OCI-LY3 (cell line): Measurements from ENCODE around the gene METTL21C.

Experiments used
- H2AFZ ChIP-seq: fragments of 200-600, 300-600 bp; shearing (Covaris generic); 2 replicates; pipeline ENCODE4 v1.6.0; 2014; ENCODE audit warnings: antibody characterized with exemption, low read depth, low read length
- H3K27ac ChIP-seq: fragments of 200-600, 300-600 bp; sonication (generic); 2 replicates; pipeline ENCODE4 v1.5.1; 2014; ENCODE audit warnings: mild to moderate bottlenecking, low read length, moderate library complexity, mixed read lengths
- H3K27me3 ChIP-seq: fragments of 200-600, 300-600 bp; sonication (generic); 2 replicates; pipeline ENCODE4 v1.6.1; 2014; ENCODE audit warnings: low read depth, low read length, mixed read lengths
- H3K36me3 ChIP-seq: fragments of 200-600, 300-600 bp; sonication (generic); replicated peaks from 2 replicates; pipeline ENCODE3; 2014; ENCODE audit warnings: low read depth, low read length, mixed read lengths
- H3K4me1 ChIP-seq: fragments of 300-600, 200-600 bp; sonication (generic); 2 replicates; pipeline ENCODE4 v1.6.1; 2014; ENCODE audit warnings: low read length, mixed read lengths
- H3K4me2 ChIP-seq: fragments of 200-600, 300-600 bp; sonication (generic); 2 replicates; pipeline ENCODE4 v1.6.1; 2014; ENCODE audit warnings: low read length, mixed read lengths
- H3K4me3 ChIP-seq: fragments of 300-600, 200-600 bp; sonication (generic); 2 replicates; pipeline ENCODE4 v1.5.1; 2014; ENCODE audit warnings: antibody characterized with exemption, mild to moderate bottlenecking, low read length, moderate library complexity
- H3K79me2 ChIP-seq: fragments of 300-600, 200-600 bp; shearing (Covaris generic); 2 replicates; pipeline ENCODE4 v1.6.1; 2014; ENCODE audit warnings: mild to moderate bottlenecking, low read length, mixed read lengths
- H3K9ac ChIP-seq: fragments of 300-600, 200-600 bp; shearing (Covaris generic); 2 replicates; pipeline ENCODE4 v1.6.0; 2014; ENCODE audit warnings: mild to moderate bottlenecking, low read length, moderate library complexity
- H3K9me3 ChIP-seq: fragments of 200-600, 300-600 bp; shearing (Covaris generic); 2 replicates; pipeline ENCODE4 v1.6.1; 2014; ENCODE audit warnings: low read length, mixed read lengths; ENCODE audit not compliant: insufficient read depth
- H4K20me1 ChIP-seq: fragments of 200-600, 300-600 bp; sonication (generic); 2 replicates; pipeline ENCODE4 v1.6.1; 2016; ENCODE audit warnings: low read length, mixed read lengths; ENCODE audit not compliant: insufficient read depth
- CTCF ChIP-seq: fragments of 200-600, 300-600 bp; sonication (generic); IDR thresholded peaks from 2 replicates; pipeline ENCODE4 v1.5.1; 2014; ENCODE audit warnings: antibody characterized with exemption, low read length, low read depth
- EZH2phosphoT487 ChIP-seq: fragments of 200-600 bp; shearing (Covaris generic); IDR thresholded peaks from 2 replicates; pipeline ENCODE4 v1.6.1; 2018; ENCODE audit warnings: antibody characterized with exemption, mixed run types, low read depth

METTL21C gene

GRCh38 chr13:102682211-102682610, 12.6 kb downstream of the METTL21C start:
- Histone ChIP-seq H3K9me3 (no peaks in the 10 kb centered on the region), H3K4me1 (peaks cover 51% of the 10 kb centered on the region), H3K27me3 (no peaks in the 10 kb centered on the region), H4K20me1 (peaks cover 7% of the 10 kb centered on the region; the same call in 1 of the 2 replicates), H3K36me3 (peaks cover 43% of the 10 kb centered on the region), H3K27ac (no peak overlapping the region), H3K4me2 (no peak overlapping the region), H3K4me3 (no peak overlapping the region), H3K79me2 (no peaks in the 10 kb centered on the region), H3K9ac (no peak overlapping the region), H2AFZ (no peak overlapping the region)
- TF ChIP-seq EZH2phosphoT487, result no peak

GRCh38 chr13:102680842-102681740, 13.8 kb downstream of the METTL21C start:
- Histone ChIP-seq H2AFZ (no peak overlapping the region), H3K4me3 (peak overlapping the region; percentile 25), H3K36me3 (peaks cover 51% of the 10 kb centered on the region), H4K20me1 (peaks cover 7% of the 10 kb centered on the region; the same call in 1 of the 2 replicates), H3K4me2 (peak overlapping the region; percentile 64), H3K9ac (no peak overlapping the region; the same call in 1 of the 2 replicates), H3K9me3 (no peaks in the 10 kb centered on the region), H3K79me2 (no peaks in the 10 kb centered on the region), H3K27me3 (no peaks in the 10 kb centered on the region), H3K27ac (peak overlapping the region; percentile 85), H3K4me1 (peaks cover 51% of the 10 kb centered on the region)
- TF ChIP-seq EZH2phosphoT487 (no peak), CTCF (no peak)

GRCh38 chr13:102680133-102680717, 14.6 kb downstream of the METTL21C start:
- H3K79me2 ChIP-seq, result no peaks in the 10 kb centered on the region
- TF ChIP-seq CTCF (no peak), EZH2phosphoT487 (no peak)
- H3K4me3 ChIP-seq, result no peak overlapping the region
- no peak overlapping the region for H3K9ac ChIP-seq
- peak overlapping the region; percentile 85 for H3K27ac ChIP-seq
- H4K20me1 ChIP-seq, result peaks cover 7% of the 10 kb centered on the region; the same call in 1 of the 2 replicates
- peak overlapping the region; percentile 64 for H3K4me2 ChIP-seq
- peaks cover 51% of the 10 kb centered on the region for H3K4me1 ChIP-seq
- H3K36me3 ChIP-seq, result peaks cover 54% of the 10 kb centered on the region
- no peaks in the 10 kb centered on the region for H3K9me3 ChIP-seq
- H3K27me3 ChIP-seq, result no peaks in the 10 kb centered on the region
- no peak overlapping the region for H2AFZ ChIP-seq

- peaks cover 58% of the 10 kb centered on the region for H3K36me3 ChIP-seq
These were observed 15.3 kb downstream of the METTL21C start for GRCh38 chr13:102679449-102680132.

More at GRCh38 chr13:102679449-102680132, 15.3 kb downstream of the METTL21C start:
- TF ChIP-seq EZH2phosphoT487, result no peak
- no peak for TF ChIP-seq CTCF
- Histone ChIP-seq H3K4me3 (no peak overlapping the region), H2AFZ (no peak overlapping the region), H3K9ac (no peak overlapping the region), H3K27ac (no peak overlapping the region), H3K4me2 (no peak overlapping the region), H4K20me1 (peaks cover 7% of the 10 kb centered on the region; the same call in 1 of the 2 replicates), H3K4me1 (peaks cover 51% of the 10 kb centered on the region), H3K27me3 (no peaks in the 10 kb centered on the region), H3K9me3 (no peaks in the 10 kb centered on the region), H3K79me2 (no peaks in the 10 kb centered on the region)
